Activated naive CD4-positive, alpha-beta T cell treated with anti-CD3 and anti-CD28 coated beads, Interleukin-2, amount 10 ng/mL, durations not matched to agents 7 days and 5 days (primary cell): ENCODE data around the gene MS4A4E.
"Not testable (repeated sequence)": the region's sequence is repeated elsewhere in the genome, so short reads cannot be mapped to it uniquely, and the experiment has no call there.

Experiments used
- CTCF ChIA-PET: fragments of 350-600 bp; sonication (Branson Sonifier 250); formaldehyde crosslinking; loops from one replicate; lab custom pipeline; 2021; ENCODE audit warnings: antibody characterized with exemption; lab: Charles Lee
- DNase-seq: peaks from one replicate; pipeline ENCODE4 v3.0.0-alpha.2; 2020
- H3K27ac Mint-ChIP-seq: one replicate; pipeline ENCODE4 v1.8.0; 2021; ENCODE audit warnings: mild to moderate bottlenecking, moderate library complexity, mixed read lengths
- H3K27me3 Mint-ChIP-seq: one replicate; pipeline ENCODE4 v1.8.0; 2021; ENCODE audit warnings: mild to moderate bottlenecking, mixed read lengths
- H3K36me3 Mint-ChIP-seq: one replicate; pipeline ENCODE4 v1.8.0; 2021; ENCODE audit warnings: mixed read lengths
- H3K4me1 Mint-ChIP-seq: one replicate; pipeline ENCODE4 v1.8.0; 2021; ENCODE audit warnings: mixed read lengths
- H3K4me3 Mint-ChIP-seq: one replicate; pipeline ENCODE4 v1.8.0; 2021; ENCODE audit warnings: mild to moderate bottlenecking, moderate library complexity, mixed read lengths
- H3K9me3 Mint-ChIP-seq: one replicate; pipeline ENCODE4 v1.8.0; 2021; ENCODE audit warnings: mixed read lengths

Gene MS4A4E

GRCh38 chr11:60242740-60243239 is at the start of gene MS4A4E:
Gene MS4A4E (minus strand): TSS chr11:60243137. CDS start chr11:60230055, 13,082 bp downstream.
- no peak within 1 kb of the TSS for H3K27ac Mint-ChIP-seq
- no peak within 1 kb of the TSS for H3K4me3 Mint-ChIP-seq
- no peaks in the 10 kb centered on the region for H3K4me1 Mint-ChIP-seq
- CTCF ChIA-PET: no interaction called here
- no peaks in the 10 kb centered on the region for H3K9me3 Mint-ChIP-seq
- no peaks in the 10 kb centered on the region for H3K27me3 Mint-ChIP-seq
- no peak for DNase-seq
- H3K36me3 Mint-ChIP-seq: no peaks in the 10 kb centered on the region

DNA sequence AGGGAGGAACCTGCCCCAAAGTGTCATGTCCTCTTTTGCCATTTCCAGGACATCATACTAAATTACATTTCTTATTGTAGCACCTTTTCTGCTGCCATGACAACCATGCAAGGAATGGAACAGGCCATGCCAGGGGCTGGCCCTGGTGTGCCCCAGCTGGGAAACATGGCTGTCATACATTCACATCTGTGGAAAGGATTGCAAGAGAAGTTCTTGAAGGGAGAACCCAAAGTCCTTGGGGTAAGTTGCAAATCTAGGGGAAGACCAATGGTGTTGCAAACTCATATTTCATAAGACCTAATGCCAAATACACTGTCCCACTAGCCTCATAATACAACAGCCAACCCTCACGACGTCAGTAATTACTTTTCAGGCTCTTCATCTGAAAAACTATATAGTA is 49.2 kb upstream of the MS4A4E start:
- Mint-ChIP-seq H3K27me3 (no peaks in the 10 kb centered on the region), H3K27ac (no peak overlapping the region), H3K36me3 (no peaks in the 10 kb centered on the region), H3K9me3 (no peaks in the 10 kb centered on the region), H3K4me3 (no peak overlapping the region), H3K4me1 (no peaks in the 10 kb centered on the region)
- no peak for DNase-seq
- CTCF ChIA-PET: no interaction called here

DNA sequence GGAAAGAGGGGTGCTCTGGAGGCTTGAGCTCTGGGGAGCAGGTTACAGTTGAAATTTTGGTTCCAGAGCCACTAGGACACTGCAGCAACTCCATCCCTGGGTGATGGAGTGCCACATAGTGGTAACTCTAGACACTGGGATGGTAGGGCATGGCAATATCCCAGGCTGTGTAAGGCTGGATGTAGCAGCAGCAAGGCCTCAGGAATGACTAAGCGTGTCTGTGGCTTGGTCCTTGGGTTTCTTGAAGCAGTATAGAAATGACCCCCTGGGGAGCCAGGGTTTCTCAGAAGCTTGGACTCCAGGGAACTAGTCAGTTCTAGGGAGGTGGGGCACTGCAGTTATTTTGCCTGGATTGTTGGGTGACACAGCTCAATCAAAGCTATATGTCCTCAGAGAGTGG is 45.6 kb upstream of the MS4A4E start:
- CTCF ChIA-PET: no interaction called here
- Mint-ChIP-seq H3K9me3 (no peaks in the 10 kb centered on the region), H3K4me1 (no peaks in the 10 kb centered on the region), H3K4me3 (no peak overlapping the region), H3K27me3 (no peaks in the 10 kb centered on the region), H3K36me3 (no peaks in the 10 kb centered on the region), H3K27ac (no peak overlapping the region)
- DNase-seq: no peak

DNA sequence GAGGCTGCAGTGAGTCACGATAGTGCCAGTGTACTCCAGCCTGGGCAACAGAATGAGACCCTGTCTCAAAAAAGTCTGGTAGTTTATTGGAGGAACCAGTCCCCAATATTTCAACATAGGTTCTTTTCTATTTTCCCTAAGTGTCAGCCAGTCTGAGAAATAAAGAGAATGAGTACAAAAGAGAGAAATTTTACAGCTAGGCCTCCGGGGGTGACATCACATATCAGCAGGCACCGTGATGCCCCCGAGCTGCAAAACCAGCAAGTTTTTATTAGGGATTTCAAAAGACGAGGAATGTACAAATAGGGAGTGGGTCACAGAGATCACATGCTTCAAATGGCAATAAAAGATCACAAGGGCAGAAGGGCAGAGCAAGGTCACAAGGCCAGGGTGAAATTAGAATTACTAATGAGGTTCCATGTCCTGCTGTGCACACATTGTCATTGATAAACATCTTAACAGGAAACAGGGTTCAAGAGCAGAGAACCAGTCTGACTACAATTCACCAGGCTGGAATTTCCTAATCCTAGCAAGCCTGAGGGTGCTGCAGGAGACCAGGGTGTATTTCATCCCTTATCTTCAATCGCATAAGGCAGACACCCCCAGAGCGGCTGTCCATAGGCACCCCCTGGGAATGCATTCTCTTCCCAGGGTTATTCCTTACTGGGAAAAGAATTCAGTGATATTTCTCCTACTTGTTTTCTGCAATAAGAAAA is 42.6 kb upstream of the MS4A4E start:
- H3K36me3 Mint-ChIP-seq, CTCF ChIA-PET, DNase-seq, H3K4me3 Mint-ChIP-seq, H3K27me3 Mint-ChIP-seq, H3K27ac Mint-ChIP-seq, H3K9me3 Mint-ChIP-seq, H3K4me1 Mint-ChIP-seq: not testable (repeated sequence)

- Mint-ChIP-seq H3K27me3 (no peaks in the 10 kb centered on the region), H3K4me1 (no peaks in the 10 kb centered on the region), H3K4me3 (no peak overlapping the region), H3K36me3 (no peaks in the 10 kb centered on the region), H3K27ac (no peak overlapping the region), H3K9me3 (no peaks in the 10 kb centered on the region)
- DNase-seq: no peak
- CTCF ChIA-PET: no interaction called here
These were observed 39.3 kb upstream of the MS4A4E start for GRCh38 chr11:60282286-60282685.

DNA sequence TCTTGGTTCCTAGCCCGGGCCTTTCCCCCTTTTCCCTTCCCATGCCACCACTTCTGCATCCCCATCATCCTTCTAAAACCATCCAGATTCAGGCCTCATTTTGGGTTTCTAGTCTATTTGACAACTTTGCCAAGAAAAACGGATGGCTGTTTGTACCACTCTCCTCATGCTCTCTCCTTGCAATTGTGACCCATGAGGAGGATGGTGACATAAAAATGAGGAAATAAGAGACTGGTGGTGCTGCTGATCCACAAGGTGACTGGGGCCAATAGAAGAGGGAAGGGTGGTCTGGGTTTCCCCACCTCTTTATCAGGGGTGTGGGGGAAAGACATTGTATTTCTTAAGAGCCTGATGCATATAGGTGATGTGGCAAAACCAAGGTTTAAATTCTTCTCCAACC is 38.5 kb upstream of the MS4A4E start:
- Mint-ChIP-seq H3K9me3 (no peaks in the 10 kb centered on the region), H3K4me1 (no peaks in the 10 kb centered on the region), H3K27me3 (no peaks in the 10 kb centered on the region), H3K27ac (no peak overlapping the region), H3K4me3 (no peak overlapping the region), H3K36me3 (no peaks in the 10 kb centered on the region)
- CTCF ChIA-PET: no interaction called here
- DNase-seq: no peak

DNA sequence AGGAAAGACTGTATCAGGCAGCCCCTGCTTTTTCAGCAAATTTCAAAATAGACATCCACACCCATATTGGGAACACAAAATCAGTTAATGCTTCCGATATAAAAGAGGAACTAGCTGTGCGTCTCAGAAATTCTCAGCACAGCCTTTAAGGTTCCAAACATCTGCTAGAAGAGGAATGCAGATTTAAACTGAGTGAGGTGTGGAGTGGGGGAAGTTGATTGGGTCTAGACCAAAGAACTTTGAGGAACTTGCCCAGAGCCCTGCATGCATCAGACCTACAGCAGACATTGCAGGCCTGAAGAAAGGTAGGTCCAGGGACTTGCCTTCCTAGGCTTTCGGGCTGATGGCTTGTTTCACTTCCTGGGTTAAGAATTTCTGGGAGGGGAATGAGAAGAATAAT is 37.5 kb upstream of the MS4A4E start, which contains the start of gene MS4A4A:
MS4A4A (plus strand) TSS at position 255 of the 400 bp plus-strand sequence; CDS start at position 265, 10 bp downstream.
- no peak for DNase-seq
- Mint-ChIP-seq H3K36me3 (no peaks in the 10 kb centered on the region), H3K4me1 (no peaks in the 10 kb centered on the region), H3K4me3 (no peak within 1 kb of the TSS), H3K27me3 (no peaks in the 10 kb centered on the region), H3K9me3 (no peaks in the 10 kb centered on the region), H3K27ac (no peak within 1 kb of the TSS)
- CTCF ChIA-PET: no interaction called here

GRCh38 chr11:60274416-60274815 is 31.5 kb upstream of the MS4A4E start:
- H3K36me3 Mint-ChIP-seq: no peaks in the 10 kb centered on the region
- H3K27me3 Mint-ChIP-seq: no peaks in the 10 kb centered on the region
- no peak for DNase-seq
- no peaks in the 10 kb centered on the region for H3K4me1 Mint-ChIP-seq
- no peak overlapping the region for H3K4me3 Mint-ChIP-seq
- CTCF ChIA-PET: interaction anchor here (1.6 kb wide), 1 partner anchor 10 kb away, joined by 5 read pairs; no protein-coding TSS in a partner anchor
- H3K27ac Mint-ChIP-seq: no peak overlapping the region
- no peaks in the 10 kb centered on the region for H3K9me3 Mint-ChIP-seq

- CTCF ChIA-PET: interaction anchor here (0.6 to 1.7 kb wide), 6 partner anchors 9 to 540 kb away, joined by 3 to 6 read pairs (median 3); no protein-coding TSS in a partner anchor
- no peaks in the 10 kb centered on the region for H3K9me3 Mint-ChIP-seq
- H3K36me3 Mint-ChIP-seq: no peaks in the 10 kb centered on the region
- DNase-seq: no peak
- H3K4me3 Mint-ChIP-seq: no peak overlapping the region
- no peaks in the 10 kb centered on the region for H3K4me1 Mint-ChIP-seq
- no peaks in the 10 kb centered on the region for H3K27me3 Mint-ChIP-seq
- no peak overlapping the region for H3K27ac Mint-ChIP-seq
These were observed 22.7 kb upstream of the MS4A4E start for GRCh38 chr11:60265373-60266214.

GRCh38 chr11:60264644-60265043 is 21.7 kb upstream of the MS4A4E start:
- Mint-ChIP-seq H3K27me3 (no peaks in the 10 kb centered on the region), H3K9me3 (no peaks in the 10 kb centered on the region), H3K36me3 (no peaks in the 10 kb centered on the region), H3K4me3 (no peak overlapping the region), H3K4me1 (no peaks in the 10 kb centered on the region), H3K27ac (no peak overlapping the region)
- DNase-seq: no peak
- CTCF ChIA-PET: interaction anchor here (0.6 to 1.7 kb wide), 4 partner anchors 10 to 588 kb away, joined by 3 to 6 read pairs (median 4); no protein-coding TSS in a partner anchor

GRCh38 chr11:60263402-60263801 is 20.5 kb upstream of the MS4A4E start:
- Mint-ChIP-seq H3K9me3 (no peaks in the 10 kb centered on the region), H3K36me3 (no peaks in the 10 kb centered on the region), H3K4me3 (no peak overlapping the region), H3K27ac (no peak overlapping the region), H3K27me3 (no peaks in the 10 kb centered on the region), H3K4me1 (no peaks in the 10 kb centered on the region)
- CTCF ChIA-PET: no interaction called here
- no peak for DNase-seq

DNA sequence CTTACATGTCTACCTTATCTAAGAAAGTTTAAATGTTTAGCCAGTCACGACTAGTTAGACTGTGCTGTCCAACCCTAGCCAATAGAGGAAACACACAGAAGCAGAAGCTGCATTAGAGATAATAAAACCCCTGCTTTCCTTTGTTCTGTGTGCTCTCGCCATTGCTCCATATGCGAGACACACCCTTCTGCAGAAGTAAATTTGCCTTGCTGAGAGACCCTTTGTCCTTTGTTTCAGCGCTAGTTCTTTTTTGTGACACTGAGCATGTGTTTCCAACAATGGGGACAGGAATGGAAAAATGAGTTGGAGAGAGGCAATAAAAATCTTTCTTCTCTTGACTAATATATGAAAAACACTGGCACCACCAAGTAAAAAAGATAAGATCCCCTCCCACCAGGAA is 18.1 kb upstream of the MS4A4E start:
- Mint-ChIP-seq H3K4me3 (no peak overlapping the region), H3K4me1 (no peaks in the 10 kb centered on the region), H3K27me3 (no peaks in the 10 kb centered on the region), H3K9me3 (no peaks in the 10 kb centered on the region), H3K27ac (no peak overlapping the region), H3K36me3 (no peaks in the 10 kb centered on the region)
- CTCF ChIA-PET: no interaction called here
- DNase-seq: no peak

- H3K36me3 Mint-ChIP-seq: no peaks in the 10 kb centered on the region
- no peaks in the 10 kb centered on the region for H3K27me3 Mint-ChIP-seq
- no peak overlapping the region for H3K4me3 Mint-ChIP-seq
- no peak for DNase-seq
- CTCF ChIA-PET: no interaction called here
- H3K4me1 Mint-ChIP-seq: no peaks in the 10 kb centered on the region
- no peak overlapping the region for H3K27ac Mint-ChIP-seq
- peaks cover 2% of the 10 kb centered on the region for H3K9me3 Mint-ChIP-seq
These were observed 15.2 kb upstream of the MS4A4E start for GRCh38 chr11:60257956-60258722.
